Measurements from ENCODE around the gene USP2.

USP2 gene

DNA sequence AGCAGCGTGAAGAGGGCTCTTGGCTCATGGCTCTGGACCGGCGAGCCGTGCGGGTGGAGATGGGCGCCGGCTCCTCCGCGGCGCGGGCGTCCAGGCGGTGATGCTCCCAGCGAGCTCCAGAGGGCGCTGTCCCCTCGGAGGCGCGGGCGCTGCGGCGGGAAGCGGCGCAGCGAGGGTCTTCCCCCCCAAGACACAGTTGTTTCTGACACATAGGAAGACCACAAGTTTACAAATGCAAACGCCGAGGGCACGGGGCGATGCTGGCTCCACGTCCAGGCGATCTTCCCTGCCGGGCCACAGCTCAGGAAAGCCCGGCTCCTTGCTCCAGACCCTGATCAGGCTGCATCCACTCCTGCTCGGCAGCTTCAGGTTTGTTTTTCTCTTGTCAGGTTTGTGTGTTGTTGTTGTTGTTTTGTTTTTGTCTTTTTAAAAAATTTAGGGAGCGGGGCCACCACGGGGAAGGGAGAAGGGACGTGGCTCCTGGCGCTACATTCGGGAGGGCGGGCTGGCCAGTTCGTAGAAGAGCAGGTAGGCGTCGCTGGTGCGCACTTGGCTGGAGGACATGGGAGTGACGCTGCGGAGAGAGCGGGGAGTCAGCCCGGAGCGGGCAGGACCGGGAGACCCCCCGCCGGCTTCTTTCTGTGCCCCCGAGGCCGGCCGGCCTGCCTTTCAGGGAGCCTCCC, 25.0 kb downstream of the USP2 start:
- H3K27me3 Mint-ChIP-seq: peaks cover 22% of the 10 kb centered on the region
- DNase-seq (ENCODE audit: low spot score in 2 of 2): peak; percentile 59 to 77
- H3K9me3 Mint-ChIP-seq: no peaks in the 10 kb centered on the region
- ATAC-seq (ENCODE audit: low read depth): peak; percentile 82
- H3K4me1 Mint-ChIP-seq: peaks cover 12% of the 10 kb centered on the region
- no peaks in the 10 kb centered on the region for H3K36me3 Mint-ChIP-seq
- H3K27ac Mint-ChIP-seq: peak overlapping the region; percentile 37
- H3K4me3 Mint-ChIP-seq: peak overlapping the region; percentile 93

DNA sequence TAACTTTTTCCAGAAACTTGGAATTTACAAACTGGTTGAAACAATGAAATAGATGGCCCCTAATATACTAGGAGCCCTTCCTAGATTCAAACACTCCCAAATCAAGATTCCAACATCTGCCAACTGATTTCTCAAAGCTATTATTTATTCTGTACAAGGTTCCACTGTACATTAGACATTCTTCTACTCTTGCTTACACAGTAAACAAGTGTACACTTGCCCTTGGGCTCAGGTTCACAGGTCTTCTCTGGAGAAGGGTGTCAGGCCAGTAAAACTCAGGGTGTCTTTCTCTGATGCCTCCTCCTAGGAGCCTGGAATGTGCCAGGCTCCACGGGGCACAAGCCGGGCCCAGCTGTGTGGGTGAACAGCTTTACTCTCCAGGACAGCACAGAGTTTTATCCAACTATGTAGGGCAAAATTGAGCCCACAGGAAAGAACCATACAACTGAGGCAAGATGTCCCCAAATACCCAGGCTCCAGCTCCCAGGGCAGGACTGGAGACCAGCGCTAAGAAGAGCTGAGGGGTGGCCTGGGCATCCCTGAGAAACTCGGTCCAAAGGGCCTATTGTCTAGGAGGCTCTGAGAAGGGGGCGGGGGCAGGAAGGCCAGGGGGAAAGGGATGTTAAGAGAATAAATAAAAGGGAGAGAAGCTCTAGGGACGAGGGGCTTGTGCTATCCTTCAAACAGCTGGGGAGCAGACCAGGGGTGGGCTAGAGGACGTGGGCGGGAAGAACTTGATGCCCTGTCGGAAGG, 26.2 kb downstream of the USP2 start:
- no peak for ATAC-seq (ENCODE audit: low read depth)
- DNase-seq (ENCODE audit: low spot score in 2 of 2): no peak
- Mint-ChIP-seq H3K27ac (no peak overlapping the region), H3K9me3 (peaks cover 1% of the 10 kb centered on the region), H3K4me1 (peaks cover 14% of the 10 kb centered on the region), H3K27me3 (peaks cover 24% of the 10 kb centered on the region), H3K36me3 (no peaks in the 10 kb centered on the region), H3K4me3 (peak overlapping the region; percentile 52)

- H3K27ac Mint-ChIP-seq: no peak overlapping the region
- no peak for DNase-seq (ENCODE audit: low spot score in 2 of 2)
- ATAC-seq (ENCODE audit: low read depth): no peak
- H3K36me3 Mint-ChIP-seq: no peaks in the 10 kb centered on the region
- peaks cover 24% of the 10 kb centered on the region for H3K27me3 Mint-ChIP-seq
- H3K4me3 Mint-ChIP-seq: no peak overlapping the region
- H3K9me3 Mint-ChIP-seq: peaks cover 1% of the 10 kb centered on the region
- peaks cover 8% of the 10 kb centered on the region for H3K4me1 Mint-ChIP-seq
These were observed 28.6 kb downstream of the USP2 start for GRCh38 chr11:119352857-119353260.

DNA sequence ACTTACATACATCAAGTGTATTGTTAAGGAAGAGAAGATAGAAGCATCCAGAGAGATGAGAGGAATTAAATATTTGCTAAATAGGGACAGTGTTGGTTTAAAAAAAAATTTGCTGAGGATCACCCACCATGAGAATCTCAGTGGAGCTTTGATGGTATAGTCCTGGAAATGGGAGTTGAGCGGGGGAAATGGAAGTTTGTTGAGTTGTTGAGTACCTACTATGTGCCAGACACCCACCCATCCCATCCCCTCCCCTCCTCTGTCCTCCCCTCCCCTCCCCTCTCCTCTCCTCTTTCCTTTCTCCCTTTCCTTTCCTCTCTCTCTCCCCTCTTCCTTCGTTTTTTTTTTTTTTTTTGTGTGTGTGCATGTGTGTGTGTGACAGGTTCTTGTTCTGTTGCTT, 30.3 kb downstream of the USP2 start:
- Mint-ChIP-seq H3K4me1 (peaks cover 2% of the 10 kb centered on the region), H3K27me3 (peaks cover 20% of the 10 kb centered on the region), H3K4me3 (no peak overlapping the region), H3K36me3 (no peaks in the 10 kb centered on the region), H3K27ac (no peak overlapping the region), H3K9me3 (peaks cover 1% of the 10 kb centered on the region)
- ATAC-seq (ENCODE audit: low read depth) (no peak), DNase-seq (ENCODE audit: low spot score in 2 of 2) (no peak)

GRCh38 chr11:119350302-119350701, 31.2 kb downstream of the USP2 start:
- peaks cover 1% of the 10 kb centered on the region for H3K9me3 Mint-ChIP-seq
- ATAC-seq (ENCODE audit: low read depth) (no peak), DNase-seq (ENCODE audit: low spot score in 2 of 2) (no peak)
- H3K4me1 Mint-ChIP-seq: peaks cover 2% of the 10 kb centered on the region
- H3K27me3 Mint-ChIP-seq: peaks cover 20% of the 10 kb centered on the region
- no peaks in the 10 kb centered on the region for H3K36me3 Mint-ChIP-seq
- no peak overlapping the region for H3K27ac Mint-ChIP-seq
- H3K4me3 Mint-ChIP-seq: no peak overlapping the region

- Mint-ChIP-seq H3K36me3 (no peaks in the 10 kb centered on the region), H3K4me1 (peaks cover 2% of the 10 kb centered on the region), H3K27ac (no peak overlapping the region), H3K4me3 (no peak overlapping the region), H3K27me3 (peaks cover 32% of the 10 kb centered on the region), H3K9me3 (peaks cover 1% of the 10 kb centered on the region)
- no peak for DNase-seq (ENCODE audit: low spot score in 2 of 2)
- ATAC-seq (ENCODE audit: low read depth): no peak
These were observed 33.4 kb downstream of the USP2 start for GRCh38 chr11:119347940-119348605.

- peaks cover 1% of the 10 kb centered on the region for H3K9me3 Mint-ChIP-seq
- no peak for ATAC-seq (ENCODE audit: low read depth)
- no peak for DNase-seq (ENCODE audit: low spot score in 2 of 2)
These were observed 34.2 kb downstream of the USP2 start for GRCh38 chr11:119347242-119347641.

GRCh38 chr11:119346605-119347004, 34.9 kb downstream of the USP2 start, which contains the start of gene MFRP:
TSS of gene MFRP (minus strand) at chr11:119346705. CDS start at chr11:119346513, 192 bp downstream.
- no peaks in the 10 kb centered on the region for H3K36me3 Mint-ChIP-seq
- no peak for ATAC-seq (ENCODE audit: low read depth)
- no peak for DNase-seq (ENCODE audit: low spot score in 2 of 2)
- peaks cover 2% of the 10 kb centered on the region for H3K4me1 Mint-ChIP-seq
- H3K27me3 Mint-ChIP-seq: peaks cover 27% of the 10 kb centered on the region
- no peak within 1 kb of the TSS for H3K4me3 Mint-ChIP-seq
- H3K27ac Mint-ChIP-seq: no peak within 1 kb of the TSS
- peaks cover 1% of the 10 kb centered on the region for H3K9me3 Mint-ChIP-seq

More at GRCh38 chr11:119347242-119347641, 34.2 kb downstream of the USP2 start:
- H3K4me3 Mint-ChIP-seq: no peak overlapping the region
- H3K36me3 Mint-ChIP-seq: no peaks in the 10 kb centered on the region
- H3K27ac Mint-ChIP-seq: no peak overlapping the region
- peaks cover 31% of the 10 kb centered on the region for H3K27me3 Mint-ChIP-seq
- peaks cover 2% of the 10 kb centered on the region for H3K4me1 Mint-ChIP-seq

DNA sequence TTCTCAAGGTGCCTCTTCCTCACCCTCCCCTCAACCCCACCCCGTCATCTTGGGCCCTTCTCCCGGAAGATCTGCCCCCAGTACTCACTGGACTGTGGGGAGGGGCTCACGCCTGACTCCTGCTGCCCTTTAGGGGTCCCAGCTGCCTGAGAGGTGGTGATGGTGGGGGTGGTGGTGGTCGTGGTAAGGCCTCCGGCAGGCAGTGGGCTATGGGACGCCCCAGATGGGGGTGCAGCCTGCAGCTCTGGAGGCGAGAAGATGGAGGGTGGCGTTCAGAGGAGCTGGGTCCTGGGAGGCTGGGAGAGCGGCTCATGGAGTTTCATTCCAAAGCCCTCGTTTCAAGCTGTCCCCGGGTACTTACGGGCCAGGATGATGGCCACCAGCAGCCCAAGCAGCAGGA, 35.8 kb downstream of the USP2 start:
- H3K36me3 Mint-ChIP-seq: no peaks in the 10 kb centered on the region
- H3K9me3 Mint-ChIP-seq: no peaks in the 10 kb centered on the region
- peaks cover 7% of the 10 kb centered on the region for H3K4me1 Mint-ChIP-seq
- DNase-seq (ENCODE audit: low spot score in 2 of 2): no peak
- peaks cover 30% of the 10 kb centered on the region for H3K27me3 Mint-ChIP-seq
- no peak for ATAC-seq (ENCODE audit: low read depth)
- no peak overlapping the region for H3K27ac Mint-ChIP-seq
- no peak overlapping the region for H3K4me3 Mint-ChIP-seq

- H3K4me1 Mint-ChIP-seq: peaks cover 7% of the 10 kb centered on the region
- H3K27ac Mint-ChIP-seq: no peak overlapping the region
- H3K27me3 Mint-ChIP-seq: peaks cover 30% of the 10 kb centered on the region
- no peak overlapping the region for H3K4me3 Mint-ChIP-seq
- DNase-seq (ENCODE audit: low spot score in 2 of 2) (no peak), ATAC-seq (ENCODE audit: low read depth) (no peak)
- no peaks in the 10 kb centered on the region for H3K9me3 Mint-ChIP-seq
- no peaks in the 10 kb centered on the region for H3K36me3 Mint-ChIP-seq
These were observed 37.0 kb downstream of the USP2 start for GRCh38 chr11:119344291-119345010.

DNA sequence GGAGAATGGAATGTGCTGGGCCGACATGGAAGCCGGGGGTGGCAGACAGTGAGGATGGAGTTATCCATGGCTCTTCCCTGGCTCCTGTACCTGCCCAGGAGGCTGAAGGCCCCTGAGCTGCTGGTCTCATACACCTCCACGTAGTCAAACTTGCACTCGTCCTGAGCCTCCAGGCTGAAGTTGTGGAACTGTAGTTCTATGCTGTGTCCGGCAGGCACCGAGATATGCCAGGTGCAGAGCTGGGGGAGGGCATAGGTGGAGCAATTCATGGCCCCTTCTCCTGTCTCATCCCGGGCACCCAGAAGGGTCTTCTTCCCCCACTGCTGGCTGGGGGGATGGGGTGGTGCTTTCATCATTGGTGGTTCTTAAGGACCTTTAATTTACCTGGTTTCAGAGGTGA, 37.8 kb downstream of the USP2 start:
- DNase-seq (ENCODE audit: low spot score in 2 of 2) (no peak), ATAC-seq (ENCODE audit: low read depth) (no peak)
- Mint-ChIP-seq H3K36me3 (peaks cover 2% of the 10 kb centered on the region), H3K27ac (no peak overlapping the region), H3K9me3 (no peaks in the 10 kb centered on the region), H3K27me3 (peaks cover 35% of the 10 kb centered on the region), H3K4me3 (no peak overlapping the region), H3K4me1 (peaks cover 11% of the 10 kb centered on the region)

DNA sequence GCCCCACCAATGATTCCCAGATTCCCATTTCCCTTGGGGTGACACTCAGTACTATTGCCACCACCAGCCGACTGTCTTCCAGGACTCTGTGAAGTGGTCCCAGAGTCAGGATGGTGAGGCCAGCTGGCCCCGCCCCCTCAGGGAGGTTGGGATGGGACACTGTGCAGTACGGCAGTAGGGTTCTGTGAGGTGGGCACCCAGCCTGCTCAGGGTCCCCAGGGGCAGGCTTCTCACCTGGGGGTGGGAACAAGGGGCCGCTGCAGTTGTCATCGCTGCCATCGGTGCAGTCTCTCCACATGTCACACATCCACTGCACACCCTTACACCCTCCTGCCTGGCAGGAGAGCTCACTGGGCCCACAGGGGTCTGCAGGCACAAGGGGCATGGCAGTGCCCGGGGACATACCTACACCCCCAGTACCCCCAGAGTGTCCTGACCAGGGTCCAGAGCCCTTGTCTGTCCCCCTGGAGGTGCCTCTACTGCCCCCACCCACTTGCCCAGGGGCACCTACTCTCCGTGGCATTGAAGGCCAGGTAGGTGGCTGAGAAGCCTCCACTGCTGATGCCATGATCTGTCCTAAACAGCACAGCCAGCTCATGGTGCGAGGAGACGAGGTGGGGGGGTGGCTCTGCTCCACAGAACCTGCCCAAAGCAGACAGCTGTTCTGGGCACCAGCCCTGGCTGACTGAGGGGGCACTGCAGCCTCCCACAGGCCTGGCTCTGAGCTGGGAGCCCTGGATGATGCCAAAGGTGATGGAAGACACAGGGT, 38.9 kb downstream of the USP2 start:
- peaks cover 2% of the 10 kb centered on the region for H3K36me3 Mint-ChIP-seq
- ATAC-seq (ENCODE audit: low read depth) (no peak), DNase-seq (ENCODE audit: low spot score in 2 of 2) (no peak)
- no peak overlapping the region for H3K27ac Mint-ChIP-seq
- no peaks in the 10 kb centered on the region for H3K9me3 Mint-ChIP-seq
- H3K4me3 Mint-ChIP-seq: no peak overlapping the region
- peaks cover 13% of the 10 kb centered on the region for H3K4me1 Mint-ChIP-seq
- H3K27me3 Mint-ChIP-seq: peaks cover 34% of the 10 kb centered on the region

- Mint-ChIP-seq H3K4me1 (peaks cover 15% of the 10 kb centered on the region), H3K4me3 (no peak overlapping the region), H3K27me3 (peaks cover 31% of the 10 kb centered on the region)
These were observed 39.5 kb downstream of the USP2 start for GRCh38 chr11:119342023-119342300.

More at GRCh38 chr11:119342023-119342300, 39.5 kb downstream of the USP2 start:
- Mint-ChIP-seq H3K36me3 (peaks cover 2% of the 10 kb centered on the region), H3K27ac (no peak overlapping the region), H3K9me3 (no peaks in the 10 kb centered on the region)
- ATAC-seq (ENCODE audit: low read depth): no peak
- no peak for DNase-seq (ENCODE audit: low spot score in 2 of 2)

All from memory B cell (primary cell).